K562 (cell line): ENCODE results near the gene CMIP. TPM values are rescaled to one million over a fixed set of nuclear protein-coding genes. Genes with fewer than 3 reads are reported as not detected.

Source experiments
- ATAC-seq: fragments of 200-7000 bp; cut with Tn5 transposase; 3 replicates; pipeline ENCODE4 v1.9.1; 2020; ENCODE audit warnings: moderate library complexity
- BruUV-seq: library from RNA; stranded (reverse); fragments of 400-500 nt; replicated peaks from 2 replicates; lab custom pipeline; 2021; lab: Mats Ljungman, UMichigan
- CTCF ChIA-PET: fragments of 300-600 bp; formaldehyde crosslinking; extraction: SDS; loops from one replicate; lab custom pipeline; 2021; ENCODE audit warnings: low intra/inter-chr PET ratio; lab: Yijun Ruan, JAX
- POLR2A ChIA-PET: fragments of 300-600, 350-650 bp; sonication (Branson Sonifier 250); formaldehyde crosslinking; extraction: SDS; loops from one replicate; lab custom pipeline; 2021; ENCODE audit warnings: antibody characterized with exemption, inconsistent platforms; lab: Yijun Ruan, JAX
- DNase-seq, 4 experiments: peaks; one replicate each; pipeline versions ENCODE4 v3.0.0 to v3.0.0-alpha.2; 2011 to 2018; ENCODE audit warnings: low spot score in 3 of 4, mixed read lengths in 3 of 4; ENCODE audit errors: extremely low read depth in 1 of 4
- FAIRE-seq: peaks from 2 replicates; lab custom pipeline; 2011; peaks lifted over from hg19 to GRCh38; lab: Jason Lieb, UNC
- H2AFZ ChIP-seq: 2 replicates; pipeline ENCODE4 v1.6.0; 2011; ENCODE audit warnings: low read depth, low read length, control low read depth, inconsistent platforms
- H3K27ac ChIP-seq: fragments of 200-600 bp; 3 replicates; pipeline ENCODE4 v1.8.0; 2011; ENCODE audit warnings: low read depth, mild to moderate bottlenecking, control low read depth, inconsistent platforms, low read length, moderate library complexity, mixed read lengths; ENCODE audit errors: extremely low read depth
- H3K27me3 ChIP-seq, 2 experiments: fragments of 300-600 bp in 1 of 2; 2 replicates in 1 of 2; 3 replicates in 1 of 2; pipeline versions ENCODE4 v1.6.0 to v1.8.0; 2011; ENCODE audit warnings: inconsistent platforms in 2 of 2, low read length in 2 of 2, mild to moderate bottlenecking in 1 of 2, mixed read lengths in 1 of 2, moderate library complexity in 1 of 2; ENCODE audit not compliant: control insufficient read depth in 2 of 2, insufficient read depth in 2 of 2
- H3K36me3 ChIP-seq: fragments of 300-600 bp; 3 replicates; pipeline ENCODE4 v1.8.0; 2011; ENCODE audit warnings: mild to moderate bottlenecking, low read length, inconsistent platforms; ENCODE audit not compliant: control insufficient read depth, insufficient read depth
- H3K4me1 ChIP-seq, 2 experiments: fragments of 200-600 bp in 1 of 2; replicated peaks in 1 of 2; 2 replicates in 1 of 2; 3 replicates in 1 of 2; pipeline versions ENCODE4 v1.5.1 to v1.8.0; 2011; ENCODE audit warnings: inconsistent platforms in 2 of 2, low read length in 2 of 2, mild to moderate bottlenecking in 1 of 2, mixed read lengths in 1 of 2, moderate library complexity in 1 of 2; ENCODE audit not compliant: control insufficient read depth in 2 of 2, insufficient read depth in 2 of 2
- H3K4me2 ChIP-seq: 2 replicates; pipeline ENCODE4 v1.6.1; 2011; ENCODE audit warnings: low read length, control low read depth, inconsistent platforms, mixed read lengths; ENCODE audit not compliant: insufficient read depth
- H3K4me3 ChIP-seq: fragments of 200-600 bp; sonication (generic), shearing (Covaris generic); 2 replicates; pipeline ENCODE4 v1.5.1; 2016; ENCODE audit warnings: control low read depth, inconsistent platforms
- H3K79me2 ChIP-seq: fragments of 200-600 bp; 3 replicates; pipeline ENCODE4 v1.8.0; 2011; ENCODE audit warnings: low read length, inconsistent platforms; ENCODE audit not compliant: control insufficient read depth, insufficient read depth
- H3K9ac ChIP-seq, 2 experiments: 2 replicates each; pipeline versions ENCODE4 v1.6.0 to v1.6.1; 2011; ENCODE audit warnings: low read depth in 2 of 2, low read length in 2 of 2, control low read depth in 1 of 2, inconsistent platforms in 1 of 2, mild to moderate bottlenecking in 1 of 2, mixed read lengths in 1 of 2; ENCODE audit not compliant: insufficient read depth in 1 of 2
- H3K9me1 ChIP-seq: one replicate; pipeline ENCODE4 v1.6.0; 2011; ENCODE audit warnings: inconsistent platforms, mild to moderate bottlenecking, low read length, moderate library complexity; ENCODE audit not compliant: control insufficient read depth, insufficient read depth
- H3K9me3 ChIP-seq: replicated peaks from 2 replicates; pipeline ENCODE4 v1.5.1; 2011; ENCODE audit warnings: low read depth, low read length, inconsistent platforms; ENCODE audit not compliant: control insufficient read depth, insufficient read depth
- H4K20me1 ChIP-seq: replicated peaks from 2 replicates; pipeline ENCODE4 v1.6.1; 2011; ENCODE audit warnings: low read length, inconsistent platforms, mixed read lengths; ENCODE audit not compliant: control insufficient read depth, insufficient read depth
- NCOA4 ChIP-seq: fragments of 450-650 bp; IDR thresholded peaks from 2 replicates; pipeline ENCODE4 v1.6.1; 2018; ENCODE audit warnings: mild to moderate bottlenecking; ENCODE audit not compliant: partially characterized antibody
- NFATC3 ChIP-seq: fragments of 450-650 bp; IDR thresholded peaks from 2 replicates; pipeline ENCODE4 v1.6.1; 2017; ENCODE audit warnings: mild to moderate bottlenecking
- NUFIP1 ChIP-seq: fragments of 450-650 bp; IDR thresholded peaks from 2 replicates; pipeline ENCODE4 v1.6.1; 2018; ENCODE audit not compliant: partially characterized antibody
- POLR2AphosphoS5 ChIP-seq: IDR thresholded peaks from 2 replicates; pipeline ENCODE4 v1.6.1; 2011; ENCODE audit warnings: mild to moderate bottlenecking, low read depth, low read length, moderate library complexity; ENCODE audit not compliant: control insufficient read depth, insufficient read depth
- SNIP1 ChIP-seq: fragments of 450-650 bp; IDR thresholded peaks from 2 replicates; pipeline ENCODE4 v1.7.1; 2017; ENCODE audit warnings: low read depth, mild to moderate bottlenecking
- TSC22D4 ChIP-seq: fragments of 450-650 bp; IDR thresholded peaks from 2 replicates; pipeline ENCODE4 v1.6.1; 2016; ENCODE audit warnings: missing genetic modification characterization, missing biosample characterization, control low read depth
- ZFPM2 ChIP-seq: fragments of 250-450 bp; sonication (Bioruptor Pico); IDR thresholded peaks from 2 replicates; pipeline ENCODE4 v1.5.1; 2022; ENCODE audit warnings: mild to moderate bottlenecking
- ZNF717 ChIP-seq: fragments of 250-450 bp; sonication (Bioruptor Pico); IDR thresholded peaks from 2 replicates; pipeline ENCODE4 v1.5.0; 2021
- ZNF778 ChIP-seq: fragments of 450-650 bp; formaldehyde crosslinking; IDR thresholded peaks from 2 replicates; pipeline ENCODE4 v1.4.0; 2020; ENCODE audit warnings: mild to moderate bottlenecking, moderate library complexity
- WGBS: fragments of 100-300 bp; shearing (Covaris generic); methylation state at CpG from one replicate; pipeline ENCODE4 v1.1.6; 2016; ENCODE audit warnings: low coverage, mixed read lengths; ENCODE audit not compliant: insufficient coverage; ENCODE audit errors: missing lambda C conversion rate; 5-methylcytosine and 5-hydroxymethylcytosine counted together
- in situ Hi-C: fragments of 300-500 bp; cut with MboI; formaldehyde crosslinking; loops from 4 replicates; pipeline ENCODE4 v1.15.0; 2018; ENCODE audit warnings: inconsistent platforms, mixed read lengths
- intact Hi-C: fragments of 100-400 bp; cut with micrococcal nuclease; formaldehyde crosslinking; loops from 2 replicates; pipeline ENCODE4 v1.14.2; 2022
- polyA plus RNA-seq, 8 experiments: library from polyadenylated mRNA; depleted of rRNA in 4 of 8; stranded (reverse) in 5 of 8; unstranded in 3 of 8; fragments of >200 nt; fragmentation: Nextera tagmentation in 2 of 8; fragmentation: Illumina TruSeq in 1 of 8; extraction: Ambion mirVana in 2 of 8; extraction: Trizol in 1 of 8; gene quantifications; 2 replicates each; pipeline versions ENCODE4 v1.2.1 to v1.2.3, GENCODE V29; 2011 to 2014; ENCODE audit warnings: inconsistent platforms in 1 of 8, missing spikeins in 1 of 8
- total RNA-seq, 7 experiments: library from RNA; depleted of rRNA in 6 of 7; stranded (reverse); fragments of >200 nt in 6 of 7; fragmentation: Illumina TruSeq in 2 of 7; extraction: Trizol in 2 of 7; gene quantifications; 2 replicates each; pipeline versions ENCODE4 v1.2.1 to v1.2.3, GENCODE V29; 2011 to 2021; ENCODE audit warnings: low replicate concordance in 1 of 7
- TF ChIP-seq, protein P1 (sequence below): IDR thresholded peaks from 2 replicates; pipeline ENCODE4 v1.6.1; 2011; ENCODE audit warnings: borderline replicate concordance, low read depth, mild to moderate bottlenecking, moderate library complexity, low read length; ENCODE audit not compliant: insufficient read depth, poor library complexity, severe bottlenecking
- TF ChIP-seq, protein P2 (sequence below), 2 experiments: fragments of 450-650 bp; IDR thresholded peaks; 2 replicates each; pipeline ENCODE4 v1.6.1; 2016; ENCODE audit warnings: mild to moderate bottlenecking in 2 of 2, borderline replicate concordance in 1 of 2, low read depth in 1 of 2, moderate library complexity in 1 of 2

CMIP gene
- total and polyA plus RNA-seq, 9 of the 15 experiments (the other 6 are each of a cell fraction or from before 2014, with no cell fraction given): 0.94 to 82.5 (median 10.3) TPM

DNA sequence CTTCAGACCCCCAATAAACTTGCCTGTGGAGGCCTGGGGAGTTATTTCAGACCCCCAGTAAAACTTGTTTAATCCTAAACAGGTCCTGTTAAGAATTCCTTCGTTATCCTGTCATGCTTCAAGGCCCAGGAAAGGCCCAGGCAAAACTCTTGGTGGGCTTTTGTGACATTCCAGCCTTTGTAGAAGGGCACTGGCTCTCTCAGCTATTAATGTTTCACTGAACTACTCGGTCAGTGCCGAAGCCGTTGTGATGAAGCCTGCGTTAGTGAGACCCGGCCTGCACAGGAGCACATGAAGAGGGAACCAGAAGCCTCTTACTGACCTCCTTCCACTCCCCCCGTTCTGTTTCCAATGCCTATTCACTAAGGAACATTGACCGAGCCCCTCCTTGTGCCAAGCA lies 287.0 kb downstream of the CMIP start:
- H3K4me1 ChIP-seq: peaks cover 7 to 14% of the 10 kb centered on the region in 2 experiments; a peak in 3 of 5 replicates
- H3K36me3 ChIP-seq: no peaks in the 10 kb centered on the region
- H3K9ac ChIP-seq: no peak overlapping the region
- H3K9me3 ChIP-seq: no peaks in the 10 kb centered on the region
- no peak for ATAC-seq
- no peak overlapping the region for H3K4me2 ChIP-seq
- no peak for DNase-seq
- no peak for FAIRE-seq
- in situ Hi-C loops: loop anchor here (25.0 kb wide), 2 partner anchors 719 to 1194 kb away; partner anchors contain the start of genes CENPN, CMC2 and DYNLRB2
- TF ChIP-seq NCOA4 (no peak), ZFPM2 (no peak), NFATC3 (no peak), SNIP1 (no peak), POLR2AphosphoS5 (no peak), TSC22D4 (tag) (no peak), ZNF778 (CRISPR knock-in tag) (no peak), ZNF717 (CRISPR knock-in tag) (no peak), NUFIP1 (no peak)
- TF ChIP-seq, protein P1, sequence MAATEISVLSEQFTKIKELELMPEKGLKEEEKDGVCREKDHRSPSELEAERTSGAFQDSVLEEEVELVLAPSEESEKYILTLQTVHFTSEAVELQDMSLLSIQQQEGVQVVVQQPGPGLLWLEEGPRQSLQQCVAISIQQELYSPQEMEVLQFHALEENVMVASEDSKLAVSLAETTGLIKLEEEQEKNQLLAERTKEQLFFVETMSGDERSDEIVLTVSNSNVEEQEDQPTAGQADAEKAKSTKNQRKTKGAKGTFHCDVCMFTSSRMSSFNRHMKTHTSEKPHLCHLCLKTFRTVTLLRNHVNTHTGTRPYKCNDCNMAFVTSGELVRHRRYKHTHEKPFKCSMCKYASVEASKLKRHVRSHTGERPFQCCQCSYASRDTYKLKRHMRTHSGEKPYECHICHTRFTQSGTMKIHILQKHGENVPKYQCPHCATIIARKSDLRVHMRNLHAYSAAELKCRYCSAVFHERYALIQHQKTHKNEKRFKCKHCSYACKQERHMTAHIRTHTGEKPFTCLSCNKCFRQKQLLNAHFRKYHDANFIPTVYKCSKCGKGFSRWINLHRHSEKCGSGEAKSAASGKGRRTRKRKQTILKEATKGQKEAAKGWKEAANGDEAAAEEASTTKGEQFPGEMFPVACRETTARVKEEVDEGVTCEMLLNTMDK: no peak
- TF ChIP-seq, protein P2, sequence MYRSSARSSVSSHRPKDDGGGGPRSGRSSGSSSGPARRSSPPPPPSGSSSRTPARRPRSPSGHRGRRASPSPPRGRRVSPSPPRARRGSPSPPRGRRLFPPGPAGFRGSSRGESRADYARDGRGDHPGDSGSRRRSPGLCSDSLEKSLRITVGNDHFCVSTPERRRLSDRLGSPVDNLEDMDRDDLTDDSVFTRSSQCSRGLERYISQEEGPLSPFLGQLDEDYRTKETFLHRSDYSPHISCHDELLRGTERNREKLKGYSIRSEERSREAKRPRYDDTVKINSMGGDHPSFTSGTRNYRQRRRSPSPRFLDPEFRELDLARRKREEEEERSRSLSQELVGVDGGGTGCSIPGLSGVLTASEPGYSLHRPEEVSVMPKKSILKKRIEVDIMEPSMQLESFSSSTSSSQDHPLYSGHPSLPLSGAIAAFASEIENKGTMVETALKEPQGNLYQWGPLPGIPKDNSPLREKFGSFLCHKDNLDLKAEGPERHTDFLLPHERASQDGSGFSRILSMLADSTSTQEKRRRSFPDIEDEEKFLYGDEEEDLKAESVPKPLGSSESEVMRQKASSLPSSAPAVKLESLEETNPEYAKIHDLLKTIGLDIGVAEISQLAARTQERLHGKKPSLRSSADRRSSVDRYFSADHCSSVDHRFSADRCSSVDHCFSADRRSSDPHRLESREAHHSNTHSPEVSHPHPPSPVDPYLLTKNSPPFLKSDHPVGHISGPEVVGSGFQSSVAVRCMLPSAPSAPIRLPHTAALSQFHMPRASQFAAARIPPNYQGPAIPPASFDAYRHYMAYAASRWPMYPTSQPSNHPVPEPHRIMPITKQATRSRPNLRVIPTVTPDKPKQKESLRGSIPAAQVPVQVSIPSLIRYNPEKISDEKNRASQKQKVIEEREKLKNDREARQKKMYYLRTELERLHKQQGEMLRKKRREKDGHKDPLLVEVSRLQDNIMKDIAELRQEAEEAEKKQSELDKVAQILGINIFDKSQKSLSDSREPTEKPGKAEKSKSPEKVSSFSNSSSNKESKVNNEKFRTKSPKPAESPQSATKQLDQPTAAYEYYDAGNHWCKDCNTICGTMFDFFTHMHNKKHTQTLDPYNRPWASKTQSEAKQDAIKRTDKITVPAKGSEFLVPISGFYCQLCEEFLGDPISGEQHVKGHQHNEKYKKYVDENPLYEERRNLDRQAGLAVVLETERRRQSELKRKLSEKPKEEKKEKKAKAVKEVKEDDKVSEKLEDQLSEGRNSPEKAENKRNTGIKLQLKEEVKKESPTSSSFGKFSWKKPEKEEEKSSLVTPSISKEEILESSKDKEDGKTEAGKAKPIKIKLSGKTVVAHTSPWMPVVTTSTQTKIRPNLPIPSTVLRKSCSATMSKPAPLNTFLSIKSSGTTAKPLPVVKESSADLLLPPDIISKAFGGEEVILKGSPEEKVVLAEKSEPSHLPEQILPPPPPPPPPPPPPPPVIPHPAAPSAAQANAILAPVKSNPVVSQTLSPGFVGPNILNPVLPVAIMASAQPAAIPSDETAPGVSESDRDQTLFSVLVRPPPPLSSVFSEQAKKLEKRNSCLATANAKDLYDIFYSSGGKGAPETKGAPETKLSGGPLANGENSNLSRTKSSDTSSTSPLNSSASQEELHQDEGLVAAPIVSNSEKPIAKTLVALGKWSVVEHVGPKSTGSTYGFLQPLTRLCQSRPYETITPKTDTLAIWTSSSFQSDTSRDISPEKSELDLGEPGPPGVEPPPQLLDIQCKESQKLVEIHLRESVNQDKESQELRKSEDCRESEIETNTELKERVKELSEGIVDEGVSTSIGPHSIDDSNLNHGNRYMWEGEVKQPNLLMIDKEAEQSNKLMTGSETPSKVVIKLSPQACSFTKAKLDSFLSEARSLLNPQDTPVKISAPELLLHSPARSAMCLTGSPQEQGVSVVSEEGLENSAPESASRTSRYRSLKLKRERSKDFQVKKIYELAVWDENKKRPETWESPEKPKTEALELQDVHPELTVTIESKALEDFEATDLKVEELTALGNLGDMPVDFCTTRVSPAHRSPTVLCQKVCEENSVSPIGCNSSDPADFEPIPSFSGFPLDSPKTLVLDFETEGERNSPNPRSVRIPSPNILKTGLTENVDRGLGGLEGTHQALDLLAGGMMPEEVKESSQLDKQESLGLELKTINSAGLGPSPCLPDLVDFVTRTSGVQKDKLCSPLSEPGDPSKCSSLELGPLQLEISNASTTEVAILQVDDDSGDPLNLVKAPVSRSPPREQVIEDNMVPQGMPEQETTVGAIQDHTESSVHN (IDR thresholded peaks at IDR 0.05; ENCODE audit: borderline replicate concordance in 1 of 2, low read depth in 1 of 2): no peak
- CTCF ChIA-PET: no interaction called here
- H3K4me3 ChIP-seq: no peak overlapping the region
- 31% methylated on average over 8 of the region's 8 CpGs for WGBS
- no peaks in the 10 kb centered on the region for H3K9me1 ChIP-seq
- POLR2A ChIA-PET: interaction anchor here (0.7 to 1.4 kb wide), 2 partner anchors 8 to 98 kb away, joined by 3 to 4 read pairs; no protein-coding TSS in a partner anchor
- no peaks in the 10 kb centered on the region for H4K20me1 ChIP-seq
- H3K27me3 ChIP-seq: peaks cover 2 to 8% of the 10 kb centered on the region in 2 experiments; a peak in 3 of 5 replicates
- no peaks in the 10 kb centered on the region for H3K79me2 ChIP-seq
- H2AFZ ChIP-seq: 0 out of 2 replicates have a peak overlapping the region, but pooled peaks have one; percentile 9
- BruUV-seq: no TSS peak
- no peak overlapping the region for H3K27ac ChIP-seq
- intact Hi-C loops: no loop called here
